Muscle layer of colon (tissue), 2 donors: Measurements from ENCODE around the gene SORBS1.

Source experiments
- H3K27ac ChIP-seq: one replicate; pipeline ENCODE4 v1.7.0; 2013; ENCODE audit warnings: low read depth, mild to moderate bottlenecking, low read length, moderate library complexity
- H3K27me3 ChIP-seq, 2 donors: one replicate each; pipeline ENCODE4 v1.7.0; 2013; ENCODE audit warnings: low read length in 2 of 2, mild to moderate bottlenecking in 2 of 2; ENCODE audit not compliant: insufficient read depth in 2 of 2, control insufficient read depth in 1 of 2
- H3K36me3 ChIP-seq: one replicate; pipeline ENCODE4 v1.7.0; 2013; ENCODE audit warnings: mild to moderate bottlenecking, low read length; ENCODE audit not compliant: insufficient read depth
- H3K4me1 ChIP-seq: one replicate; pipeline ENCODE4 v1.7.0; 2013; ENCODE audit warnings: mild to moderate bottlenecking, low read length; ENCODE audit not compliant: insufficient read depth
- H3K4me3 ChIP-seq, 2 donors: one replicate each; pipeline ENCODE4 v1.7.0; 2013; ENCODE audit warnings: low read length in 2 of 2, low read depth in 1 of 2, mild to moderate bottlenecking in 1 of 2, moderate library complexity in 1 of 2
- H3K9ac ChIP-seq: one replicate; pipeline ENCODE4 v1.7.0; 2013; ENCODE audit warnings: low read length
- H3K9me3 ChIP-seq: one replicate; pipeline ENCODE4 v1.7.0; 2013; ENCODE audit warnings: mild to moderate bottlenecking, low read length
- donor health status: abdominal sarcoma.
- donor health status: Adenocarcinoma of cecum.

The SORBS1 gene

DNA sequence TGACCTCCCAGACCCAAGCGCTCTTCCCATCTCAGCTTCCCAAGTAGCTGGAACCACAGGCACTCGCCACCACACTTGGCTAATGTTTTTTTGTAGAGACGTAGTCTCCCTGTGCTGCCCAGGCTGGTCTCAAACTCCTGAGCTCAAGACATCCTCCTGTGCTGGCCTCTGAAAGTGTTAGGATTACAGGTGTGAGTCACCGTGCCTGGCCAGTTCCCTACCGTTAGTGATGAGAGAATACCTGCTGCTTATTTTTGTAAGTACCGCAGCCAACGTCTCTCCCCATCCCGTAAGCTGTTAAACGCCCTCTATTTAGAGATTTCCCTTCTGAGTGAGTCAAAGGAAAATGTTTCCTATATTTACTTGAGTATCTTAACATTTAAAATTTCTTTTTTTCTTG, 231.9 kb downstream of the SORBS1 start:
- Histone ChIP-seq H3K36me3 (peaks cover 70% of the 10 kb centered on the region), H3K9ac (no peak overlapping the region), H3K27ac (no peak overlapping the region), H3K4me1 (peaks cover 21% of the 10 kb centered on the region), H3K9me3 (no peaks in the 10 kb centered on the region), H3K27me3 (no peaks in the 10 kb centered on the region), H3K4me3 (no peak overlapping the region)

- H3K27ac ChIP-seq: peak overlapping the region; percentile 12
- H3K4me1 ChIP-seq: peaks cover 16% of the 10 kb centered on the region
- no peak overlapping the region for H3K4me3 ChIP-seq
- H3K9me3 ChIP-seq: no peaks in the 10 kb centered on the region
- H3K9ac ChIP-seq: no peak overlapping the region
- H3K27me3 ChIP-seq: no peaks in the 10 kb centered on the region
- H3K36me3 ChIP-seq: peaks cover 57% of the 10 kb centered on the region
Observed at GRCh38 chr10:95328013-95328412, 233.2 kb downstream of the SORBS1 start.

- no peak overlapping the region for H3K9ac ChIP-seq
- no peak overlapping the region for H3K4me3 ChIP-seq
- no peaks in the 10 kb centered on the region for H3K27me3 ChIP-seq
- H3K36me3 ChIP-seq: peaks cover 51% of the 10 kb centered on the region
- H3K4me1 ChIP-seq: peaks cover 16% of the 10 kb centered on the region
- peak overlapping the region; percentile 12 for H3K27ac ChIP-seq
- no peaks in the 10 kb centered on the region for H3K9me3 ChIP-seq
Observed at GRCh38 chr10:95327367-95327766, 233.8 kb downstream of the SORBS1 start.

GRCh38 chr10:95326396-95326795, 234.8 kb downstream of the SORBS1 start:
- no peak overlapping the region for H3K9ac ChIP-seq
- peaks cover 16% of the 10 kb centered on the region for H3K4me1 ChIP-seq
- no peak overlapping the region for H3K27ac ChIP-seq
- H3K27me3 ChIP-seq: no peaks in the 10 kb centered on the region
- no peaks in the 10 kb centered on the region for H3K9me3 ChIP-seq
- no peak overlapping the region for H3K4me3 ChIP-seq
- H3K36me3 ChIP-seq: peaks cover 49% of the 10 kb centered on the region

GRCh38 chr10:95325863-95326262, 235.3 kb downstream of the SORBS1 start:
- Histone ChIP-seq H3K9ac (no peak overlapping the region), H3K27me3 (no peaks in the 10 kb centered on the region), H3K4me3 (no peak overlapping the region), H3K36me3 (peaks cover 49% of the 10 kb centered on the region), H3K4me1 (peaks cover 16% of the 10 kb centered on the region), H3K9me3 (no peaks in the 10 kb centered on the region), H3K27ac (no peak overlapping the region)

GRCh38 chr10:95324436-95325268, 236.5 kb downstream of the SORBS1 start:
- Histone ChIP-seq H3K27me3 (no peaks in the 10 kb centered on the region), H3K36me3 (peaks cover 53% of the 10 kb centered on the region), H3K4me1 (peaks cover 16% of the 10 kb centered on the region), H3K9ac (no peak overlapping the region), H3K27ac (no peak overlapping the region), H3K4me3 (no peak overlapping the region), H3K9me3 (no peaks in the 10 kb centered on the region)

GRCh38 chr10:95321554-95322301, 239.4 kb downstream of the SORBS1 start:
- H3K9ac ChIP-seq: no peak overlapping the region
- H3K9me3 ChIP-seq: no peaks in the 10 kb centered on the region
- H3K27me3 ChIP-seq: no peaks in the 10 kb centered on the region
- peaks cover 42% of the 10 kb centered on the region for H3K36me3 ChIP-seq
- H3K4me3 ChIP-seq: no peak overlapping the region
- no peaks in the 10 kb centered on the region for H3K4me1 ChIP-seq
- no peak overlapping the region for H3K27ac ChIP-seq

- H3K4me1 ChIP-seq: peaks cover 14% of the 10 kb centered on the region
- H3K9ac ChIP-seq: no peak overlapping the region
- H3K27me3 ChIP-seq: no peaks in the 10 kb centered on the region
- no peaks in the 10 kb centered on the region for H3K9me3 ChIP-seq
- H3K27ac ChIP-seq: no peak overlapping the region
- H3K36me3 ChIP-seq: peaks cover 62% of the 10 kb centered on the region
- no peak overlapping the region for H3K4me3 ChIP-seq
Observed at GRCh38 chr10:95319239-95319638, 241.9 kb downstream of the SORBS1 start.

DNA sequence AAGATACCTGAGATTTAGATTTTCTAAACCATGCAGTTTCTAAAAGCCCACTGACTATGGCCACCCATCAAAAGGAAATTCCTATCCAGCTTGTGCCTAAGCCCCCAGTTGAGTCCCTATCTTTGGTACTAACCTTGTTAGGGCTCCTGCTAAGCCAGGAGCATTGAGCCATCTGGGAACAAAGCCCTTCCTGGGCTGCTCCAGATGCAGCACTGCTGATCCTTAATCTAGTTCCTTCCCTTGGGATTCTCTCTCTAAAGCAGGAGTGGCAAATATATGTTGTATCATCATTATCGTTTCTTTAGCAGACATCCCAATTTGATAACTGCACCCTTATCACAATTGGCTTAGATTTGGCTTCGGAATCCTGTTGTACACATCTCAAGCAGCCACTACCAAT, 245.7 kb downstream of the SORBS1 start:
- peaks cover 39% of the 10 kb centered on the region for H3K4me1 ChIP-seq

GRCh38 chr10:95314192-95314918, 246.8 kb downstream of the SORBS1 start:
- H3K36me3 ChIP-seq: peaks cover 53% of the 10 kb centered on the region
- no peak overlapping the region for H3K9ac ChIP-seq
- H3K27me3 ChIP-seq: no peaks in the 10 kb centered on the region
- H3K4me3 ChIP-seq: no peak overlapping the region
- H3K27ac ChIP-seq: no peak overlapping the region
- no peaks in the 10 kb centered on the region for H3K9me3 ChIP-seq
- H3K4me1 ChIP-seq: peaks cover 49% of the 10 kb centered on the region

More for the DNA sequence above, 245.7 kb downstream of the SORBS1 start:
- no peak overlapping the region for H3K9ac ChIP-seq
- H3K27me3 ChIP-seq: no peaks in the 10 kb centered on the region
- H3K36me3 ChIP-seq: peaks cover 62% of the 10 kb centered on the region
- no peaks in the 10 kb centered on the region for H3K9me3 ChIP-seq
- no peak overlapping the region for H3K4me3 ChIP-seq
- H3K27ac ChIP-seq: no peak overlapping the region

DNA sequence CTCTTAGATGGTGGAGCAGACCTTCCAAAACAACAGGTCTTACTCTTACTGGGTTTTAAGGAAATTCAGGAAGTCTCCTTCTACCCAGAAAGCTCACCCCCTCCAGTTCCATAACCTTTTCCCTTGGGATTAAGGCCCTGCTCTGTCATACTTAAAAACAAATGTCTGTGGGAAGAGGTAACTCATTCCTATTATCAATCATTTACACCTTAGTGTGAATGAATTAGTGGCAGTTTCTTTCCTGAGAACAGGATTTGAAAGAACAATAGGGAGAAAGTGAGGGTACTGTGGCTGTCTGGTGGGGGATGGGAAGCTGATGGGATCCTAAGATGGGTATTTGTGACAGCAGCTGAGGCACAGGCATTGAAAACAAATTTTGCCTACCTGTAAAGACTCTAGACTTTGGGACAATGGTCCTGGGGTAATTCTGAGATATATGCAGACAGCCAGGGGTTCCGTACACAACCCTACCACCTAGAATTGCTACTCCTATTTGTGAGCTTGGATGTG, 248.1 kb downstream of the SORBS1 start:
- Histone ChIP-seq H3K4me3 (no peak overlapping the region), H3K27ac (no peak overlapping the region), H3K9ac (no peak overlapping the region)

More for the DNA sequence above, 248.1 kb downstream of the SORBS1 start:
- Histone ChIP-seq H3K27me3 (no peaks in the 10 kb centered on the region), H3K9me3 (no peaks in the 10 kb centered on the region), H3K4me1 (peaks cover 56% of the 10 kb centered on the region), H3K36me3 (peaks cover 49% of the 10 kb centered on the region)
